ENCODE measurements around the gene TAGAP. TPM values are rescaled to one million over a fixed set of nuclear protein-coding genes. Genes with fewer than 3 reads are reported as not detected.

The TAGAP gene
- polyA plus RNA-seq, 1 of the 3 experiments (the other 2 are of a cell fraction), result not detected

DNA sequence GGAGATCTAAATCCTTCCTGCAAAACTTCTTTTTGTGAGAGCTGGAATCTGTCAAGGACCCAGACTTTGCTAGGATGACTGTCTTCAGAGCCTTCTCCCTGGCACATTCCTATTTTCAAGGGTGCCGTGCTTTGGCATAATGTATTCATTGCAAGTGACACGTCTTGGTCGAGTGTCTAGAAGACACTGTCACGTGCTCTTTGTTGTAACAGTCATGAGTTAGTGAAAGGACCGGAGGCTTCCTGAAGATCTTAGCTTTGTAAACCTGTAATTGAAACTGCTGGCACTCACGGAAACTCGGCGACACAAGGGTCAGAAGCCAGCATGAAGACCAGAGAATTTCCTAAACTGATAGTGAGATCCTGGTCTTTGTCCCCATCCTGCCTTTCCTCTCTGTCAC is 19.7 kb upstream of the TAGAP start:
- Histone ChIP-seq H4K20me1 (ENCODE audit: insufficient read depth) (no peaks in the 10 kb centered on the region), H3K9ac (no peak overlapping the region), H3K4me1 (ENCODE audit: control insufficient read depth in 1 of 2, insufficient read depth in 2 of 2, low read depth in 1 of 2, low read length in 1 of 2) (no peaks in the 10 kb centered on the region), H3K9me2 (no peaks in the 10 kb centered on the region), H3F3A (replicated peaks; ENCODE audit: insufficient read depth) (no peaks in the 10 kb centered on the region), H2AFZ (ENCODE audit: low read depth) (no peak overlapping the region), H3K4me3 (ENCODE audit: low read depth in 2 of 2, low read length in 1 of 2) (no peak overlapping the region), H3K9me3 (no peaks in the 10 kb centered on the region), H3K79me2 (ENCODE audit: insufficient read depth) (no peaks in the 10 kb centered on the region), H3K27ac (ENCODE audit: low read depth in 2 of 2, low read length in 1 of 2) (no peak overlapping the region), H3K36me3 (replicated peaks in 1 of 2; ENCODE audit: control insufficient read depth in 1 of 2, insufficient read depth in 2 of 2, low read length in 1 of 2) (no peaks in the 10 kb centered on the region), H3K4me2 (no peak overlapping the region), H3K27me3 (ENCODE audit: insufficient read depth) (peaks cover 14% of the 10 kb centered on the region; the same call in 1 of the 2 replicates)
- TF ChIP-seq ZBTB33 (IDR thresholded peaks at IDR 0.05; ENCODE audit: borderline replicate concordance, low read depth) (no peak), NFIC (IDR thresholded peaks at IDR 0.05; ENCODE audit: borderline replicate concordance) (no peak), POLR2AphosphoS5 (IDR thresholded peaks at IDR 0.05; ENCODE audit: low read depth, low read length) (no peak), CTCF (IDR thresholded peaks at IDR 0.05) (no peak), EP300 (IDR thresholded peaks at IDR 0.05; ENCODE audit: borderline replicate concordance in 1 of 2, low read depth in 1 of 2, low read length in 1 of 2) (no peak), CHD2 (IDR thresholded peaks at IDR 0.05; ENCODE audit: low read length, partially characterized antibody) (no peak), GABPA (IDR thresholded peaks at IDR 0.05; ENCODE audit: low read depth) (no peak), RCOR1 (IDR thresholded peaks at IDR 0.05; ENCODE audit: low read length) (no peak), IRF3 (IDR thresholded peaks at IDR 0.05; ENCODE audit: low read depth, low read length) (no peak), SMC3 (IDR thresholded peaks at IDR 0.05; ENCODE audit: low read depth, low read length) (no peak), FOXJ3 (CRISPR knock-in tag; IDR thresholded peaks at IDR 0.05) (no peak), SIN3A (IDR thresholded peaks at IDR 0.05; ENCODE audit: borderline replicate concordance, low read depth, low read length) (no peak), MEF2A (IDR thresholded peaks at IDR 0.05; ENCODE audit: borderline replicate concordance, low read depth) (no peak)
- TF ChIP-seq, protein P1, sequence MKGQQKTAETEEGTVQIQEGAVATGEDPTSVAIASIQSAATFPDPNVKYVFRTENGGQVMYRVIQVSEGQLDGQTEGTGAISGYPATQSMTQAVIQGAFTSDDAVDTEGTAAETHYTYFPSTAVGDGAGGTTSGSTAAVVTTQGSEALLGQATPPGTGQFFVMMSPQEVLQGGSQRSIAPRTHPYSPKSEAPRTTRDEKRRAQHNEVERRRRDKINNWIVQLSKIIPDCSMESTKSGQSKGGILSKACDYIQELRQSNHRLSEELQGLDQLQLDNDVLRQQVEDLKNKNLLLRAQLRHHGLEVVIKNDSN (IDR thresholded peaks at IDR 0.05; ENCODE audit: borderline replicate concordance, low read depth), result no peak
- ChIA-PET CTCF (interaction anchor here (2.1 to 3.5 kb wide), 2 partner anchors 22 to 40 kb away, joined by 11 to 16 read pairs; no protein-coding TSS in a partner anchor), POLR2A (no interaction called here)
- DNase-seq, result no peak
- 25% methylated on average over 6 of the region's 8 CpGs for WGBS (ENCODE audit: low lambda C conversion rate)

Data from SK-N-SH (cell line).